Muscle of leg (tissue), 11 donors: ENCODE data around the gene AKIRIN1. TPM values are rescaled to one million over a fixed set of nuclear protein-coding genes. Genes with fewer than 3 reads are reported as not detected.
"Not testable (repeated sequence)": the region's sequence is repeated elsewhere in the genome, so short reads cannot be mapped to it uniquely, and the experiment has no call there.

ENCODE experiments used
- DNase-seq: peaks from one replicate; pipeline ENCODE4 v3.0.0; 2013
- H3K27ac ChIP-seq: one replicate; pipeline ENCODE4 v1.5.1; 2013; ENCODE audit warnings: mild to moderate bottlenecking, low read length, control low read depth
- H3K27me3 ChIP-seq: one replicate; pipeline ENCODE4 v1.6.1; 2013; ENCODE audit warnings: low read length; ENCODE audit not compliant: control insufficient read depth, insufficient read depth
- H3K36me3 ChIP-seq: one replicate; pipeline ENCODE4 v1.6.1; 2013; ENCODE audit warnings: low read length; ENCODE audit not compliant: control insufficient read depth, insufficient read depth
- H3K4me1 ChIP-seq: one replicate; pipeline ENCODE4 v1.6.1; 2013; ENCODE audit warnings: low read length; ENCODE audit not compliant: control insufficient read depth, insufficient read depth
- H3K4me3 ChIP-seq: one replicate; pipeline ENCODE4 v1.5.1; 2013; ENCODE audit warnings: low read length, control low read depth
- H3K9me3 ChIP-seq: replicated peaks from 2 replicates; pipeline ENCODE4 v1.6.1; 2013; ENCODE audit warnings: low read depth, low read length; ENCODE audit not compliant: control insufficient read depth
- WGBS: methylation state at CpG from one replicate; pipeline ENCODE4 v1.1.5; 2013; ENCODE audit warnings: missing lambda C conversion rate; ENCODE audit not compliant: insufficient coverage; 5-methylcytosine and 5-hydroxymethylcytosine counted together
- polyA plus RNA-seq, 8 donors: library from polyadenylated mRNA; unstranded; fragments of 120-200 nt; gene quantifications; one replicate each; pipeline versions ENCODE4 v1.2.1 to v1.2.3, GENCODE V29; 2013; ENCODE audit warnings: inconsistent platforms in 1 of 8, low replicate concordance in 1 of 8; ENCODE audit not compliant: insufficient read length in 8 of 8, insufficient read depth in 1 of 8
- total RNA-seq: library from RNA; stranded (reverse); fragments of 120-200 nt; gene quantifications from one replicate; pipeline ENCODE4 v1.2.4, GENCODE V29; 2013

The AKIRIN1 gene
- total and polyA plus RNA-seq, 9 donors: 21.4 to 44.1 (median 38.2) TPM

DNA sequence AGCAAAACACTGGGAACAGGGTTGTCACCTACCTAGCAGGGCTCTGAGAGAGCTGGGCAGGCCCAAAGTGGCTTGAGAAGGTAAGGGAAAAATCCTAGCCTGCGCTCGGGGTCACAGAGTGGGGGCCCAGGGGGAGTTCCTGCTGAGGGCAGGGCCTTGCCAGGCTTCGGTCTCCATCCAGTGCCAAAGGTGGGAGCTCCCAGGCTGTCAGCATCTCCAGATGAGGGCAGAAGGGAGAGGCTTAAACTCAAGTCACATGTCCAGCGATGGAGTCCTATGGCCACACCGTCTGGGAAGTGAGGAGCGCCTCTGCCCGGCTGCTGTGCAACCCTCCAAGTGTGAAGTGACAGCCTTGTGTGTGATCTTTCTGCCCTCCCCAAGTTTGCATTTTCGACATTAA lies 23.9 kb downstream of the AKIRIN1 start:
- 75% methylated on average over 7 of the region's 8 CpGs for WGBS
- DNase-seq, H3K4me1 ChIP-seq, H3K27me3 ChIP-seq, H3K9me3 ChIP-seq, H3K27ac ChIP-seq, H3K4me3 ChIP-seq: not testable (repeated sequence)
- peaks cover 20% of the 10 kb centered on the region for H3K36me3 ChIP-seq

DNA sequence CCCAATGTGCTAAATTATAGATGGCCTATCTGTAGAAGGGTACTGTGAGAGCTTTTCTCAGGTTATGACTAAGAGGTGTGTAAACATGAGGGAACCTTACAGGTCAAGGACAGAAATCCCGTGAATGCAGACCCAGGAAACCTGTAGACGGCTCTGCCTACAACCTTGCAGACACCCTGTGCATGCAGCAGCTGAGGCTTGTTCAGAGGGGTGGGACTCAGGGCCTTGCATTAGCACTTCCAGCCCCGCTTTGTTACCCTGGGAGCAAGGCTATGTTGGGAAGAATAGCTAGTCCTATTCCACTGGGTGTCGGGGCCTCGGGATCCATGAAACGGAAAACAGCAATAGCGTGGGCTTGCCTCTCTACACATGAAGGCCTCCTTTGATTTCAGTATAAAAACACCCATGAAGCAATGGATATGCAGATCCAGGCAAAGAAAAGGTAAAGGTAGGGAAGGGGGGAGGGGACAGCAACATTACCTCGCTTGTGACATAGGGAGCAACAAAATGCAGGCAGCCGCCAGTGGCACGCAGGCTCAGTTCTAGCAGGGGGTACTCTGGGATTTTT lies 25.6 kb downstream of the AKIRIN1 start:
- H3K9me3 ChIP-seq: no peaks in the 10 kb centered on the region
- WGBS: 72% methylated on average over 2 of the region's 10 CpGs

DNA sequence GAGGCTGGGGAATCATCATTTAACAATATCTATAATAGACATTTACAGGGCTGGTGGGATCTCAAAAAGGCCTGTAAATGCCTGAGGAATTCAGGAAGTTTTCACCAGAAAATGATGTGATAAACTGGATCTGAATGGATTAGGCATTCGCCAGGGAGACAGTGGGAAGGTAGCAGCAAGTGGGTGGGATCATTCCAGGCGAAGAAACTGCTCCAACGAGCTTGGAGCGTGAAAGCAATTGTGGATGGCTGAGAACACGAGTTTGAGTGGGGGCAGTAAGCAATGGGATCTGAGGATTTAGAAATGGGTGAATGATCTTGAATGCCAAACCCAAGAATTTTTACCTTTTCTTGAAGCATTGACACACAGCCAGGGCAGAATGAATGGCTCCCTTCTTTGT lies 26.2 kb downstream of the AKIRIN1 start:
- Histone ChIP-seq H3K4me1 (no peaks in the 10 kb centered on the region), H3K27ac (no peak overlapping the region), H3K9me3 (no peaks in the 10 kb centered on the region), H3K27me3 (no peaks in the 10 kb centered on the region), H3K36me3 (peaks cover 6% of the 10 kb centered on the region), H3K4me3 (no peak overlapping the region)
- DNase-seq: no peak
- 76% methylated on average over 4 of the region's 5 CpGs for WGBS

More for the DNA sequence above, 25.6 kb downstream of the AKIRIN1 start:
- H3K27ac ChIP-seq: no peak overlapping the region
- peaks cover 6% of the 10 kb centered on the region for H3K36me3 ChIP-seq
- H3K4me1 ChIP-seq: no peaks in the 10 kb centered on the region
- H3K27me3 ChIP-seq: no peaks in the 10 kb centered on the region
- H3K4me3 ChIP-seq: no peak overlapping the region
- DNase-seq: no peak

DNA sequence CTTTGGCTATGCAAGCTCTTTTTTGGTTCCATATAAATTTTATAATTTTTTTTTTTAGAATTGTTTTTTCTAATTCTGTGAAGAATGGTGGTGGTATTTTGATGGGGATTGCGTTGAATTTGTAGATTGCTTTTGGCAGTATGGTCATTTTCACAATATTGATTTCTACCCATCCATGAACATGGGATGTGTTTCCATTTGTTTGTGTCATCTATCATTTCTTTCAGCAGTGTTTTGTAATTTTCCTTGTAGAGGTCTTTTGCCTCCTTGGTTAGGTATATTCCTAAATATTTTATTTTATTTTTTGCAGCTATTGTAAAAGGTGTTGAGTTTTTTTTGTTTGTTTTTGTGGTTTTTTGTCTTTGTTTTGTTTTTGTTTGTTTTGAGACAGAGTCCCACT lies 29.4 kb downstream of the AKIRIN1 start:
- DNase-seq, H3K4me1 ChIP-seq, H3K36me3 ChIP-seq, H3K4me3 ChIP-seq, H3K9me3 ChIP-seq, H3K27ac ChIP-seq, H3K27me3 ChIP-seq: not testable (repeated sequence)
- no CpG with 5 or more reads among the region's 1 CpG for WGBS

DNA sequence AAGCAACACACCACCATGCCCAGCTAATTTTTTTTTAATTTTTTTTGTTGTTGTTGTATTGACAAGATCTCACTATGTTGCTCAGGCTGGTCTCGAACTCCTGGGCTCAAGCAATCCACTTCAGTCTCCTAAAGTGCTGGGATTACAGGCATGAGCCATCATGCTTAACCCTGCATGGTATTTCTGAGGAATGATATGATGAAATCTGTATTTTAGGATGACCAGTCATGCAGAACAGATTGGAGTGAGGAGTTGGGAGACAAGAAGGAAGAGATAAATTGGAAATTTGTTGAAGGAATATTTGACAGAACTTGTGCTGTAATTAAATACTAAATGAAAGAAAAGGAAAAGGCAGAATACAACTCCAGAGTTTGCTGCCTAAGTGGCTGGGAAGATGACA lies 30.4 kb downstream of the AKIRIN1 start:
- DNase-seq: no peak
- Histone ChIP-seq H3K4me1 (peaks cover 7% of the 10 kb centered on the region), H3K27me3 (no peaks in the 10 kb centered on the region), H3K27ac (no peak overlapping the region), H3K4me3 (no peak overlapping the region), H3K36me3 (no peaks in the 10 kb centered on the region), H3K9me3 (no peaks in the 10 kb centered on the region)
- no CpG with 5 or more reads among the region's 1 CpG for WGBS

DNA sequence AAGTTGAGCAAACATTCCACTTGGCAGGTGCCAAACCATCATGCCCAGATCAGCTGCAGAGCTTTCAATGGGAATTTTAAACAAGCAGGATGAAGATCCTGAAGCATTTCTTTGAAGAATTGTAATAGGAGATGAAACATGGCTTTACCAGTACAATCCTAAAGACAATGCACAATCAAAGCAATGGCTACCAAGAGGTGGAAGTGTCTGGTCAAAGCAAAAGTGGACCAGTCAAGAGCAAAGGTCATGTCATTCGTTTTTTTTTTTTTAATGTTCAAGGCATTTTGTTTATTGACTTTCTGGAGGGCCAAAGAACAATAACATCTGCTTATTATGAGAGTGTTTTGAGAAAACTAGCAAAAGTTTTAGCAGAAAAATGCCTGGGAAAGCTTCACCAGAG lies 32.1 kb downstream of the AKIRIN1 start:
- H3K27ac ChIP-seq: no peak overlapping the region
- H3K9me3 ChIP-seq: no peaks in the 10 kb centered on the region
- peaks cover under 1% of the 10 kb centered on the region for H3K36me3 ChIP-seq
- DNase-seq: no peak
- WGBS: no CpG with 5 or more reads among the region's 1 CpG
- no peaks in the 10 kb centered on the region for H3K27me3 ChIP-seq
- H3K4me3 ChIP-seq: no peak overlapping the region
- peaks cover 9% of the 10 kb centered on the region for H3K4me1 ChIP-seq

DNA sequence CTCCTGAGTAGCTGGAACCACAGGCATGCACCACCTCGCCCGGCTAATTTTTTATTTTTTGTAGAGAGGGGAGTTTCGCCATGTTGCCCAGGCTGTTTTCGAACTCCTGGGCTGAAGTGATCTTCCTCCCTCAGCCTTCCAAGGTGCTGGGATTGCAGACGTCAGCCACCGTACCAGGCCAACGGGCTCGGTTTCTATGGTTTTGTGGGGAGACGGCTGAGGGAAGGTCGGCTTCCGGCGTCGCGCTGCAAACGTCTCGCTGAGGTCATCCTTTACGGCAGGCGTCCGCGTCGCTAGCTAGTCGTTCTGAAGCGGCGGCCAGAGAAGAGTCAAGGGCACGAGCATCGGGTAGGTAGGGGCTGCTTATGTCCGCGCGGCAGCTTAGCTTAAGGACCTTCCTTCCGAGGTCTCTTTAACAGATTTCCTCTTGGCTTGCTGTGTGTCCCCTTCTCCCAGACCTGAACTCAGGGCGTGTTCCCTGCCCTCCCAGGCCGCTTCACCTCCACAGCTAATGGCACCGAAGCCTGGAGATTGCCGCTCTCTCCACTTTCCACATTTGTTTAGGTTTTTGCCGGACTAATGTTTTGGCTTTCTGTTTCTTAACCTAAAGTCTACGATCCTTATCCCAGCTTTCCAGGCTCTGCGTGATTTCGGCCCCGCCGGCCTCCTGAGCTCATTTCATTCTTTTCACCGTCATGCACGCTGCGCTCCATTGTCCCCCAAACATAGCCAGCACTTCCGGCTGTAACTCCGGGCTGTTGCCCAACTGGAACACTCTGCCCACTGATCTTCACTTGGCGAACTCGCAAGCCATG lies 35.2 kb downstream of the AKIRIN1 start, which contains the start of gene NDUFS5:
NDUFS5 (plus strand) TSS at position 300 of the 815 bp plus-strand sequence. CDS start 2,375 bp downstream, outside the sequence.
- 1% methylated on average over 45 of the region's 47 CpGs for WGBS
- peaks cover 23% of the 10 kb centered on the region for H3K36me3 ChIP-seq

DNA sequence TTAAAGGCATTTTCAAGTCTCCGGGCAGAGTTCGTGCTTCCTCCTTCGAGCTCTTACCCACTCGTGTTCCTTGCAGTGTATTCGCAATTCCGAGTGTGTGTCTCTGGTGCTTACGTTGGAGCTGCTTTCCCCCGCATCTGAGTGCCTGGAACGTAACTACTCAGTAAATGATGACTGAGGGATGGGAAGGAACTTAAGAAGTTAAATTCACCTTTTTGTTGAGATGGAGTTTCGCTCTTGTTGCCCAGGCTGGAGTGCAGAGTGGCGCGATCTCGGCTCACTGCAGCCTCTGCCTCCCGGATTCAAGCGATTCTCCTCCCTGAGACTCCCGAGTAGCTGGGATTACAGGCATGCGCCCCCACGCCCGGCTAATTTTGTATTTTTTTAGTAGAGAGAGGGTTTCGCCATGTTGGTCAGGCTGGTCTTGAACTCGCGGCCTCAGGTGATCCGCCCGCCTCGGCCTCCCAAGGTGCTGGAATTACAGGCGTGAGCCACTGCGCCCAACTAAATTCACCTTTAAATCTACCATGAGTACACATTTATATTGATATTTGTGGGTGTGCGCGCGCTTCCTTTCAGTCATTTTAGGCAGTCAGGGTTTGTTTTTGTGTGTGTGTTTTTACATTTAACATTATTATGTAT lies 35.9 kb downstream of the AKIRIN1 start:
- no peak for DNase-seq
- no peaks in the 10 kb centered on the region for H3K27me3 ChIP-seq
- H3K36me3 ChIP-seq: peaks cover 26% of the 10 kb centered on the region
- peak overlapping the region; percentile 99 for H3K27ac ChIP-seq
- 1% methylated on average over 10 of the region's 30 CpGs for WGBS
- H3K9me3 ChIP-seq: no peaks in the 10 kb centered on the region
- H3K4me1 ChIP-seq: peaks cover 9% of the 10 kb centered on the region
- peak overlapping the region; percentile 84 for H3K4me3 ChIP-seq

More for the DNA sequence above, 35.2 kb downstream of the AKIRIN1 start, which contains the start of gene NDUFS5:
- peak; percentile 97 for DNase-seq
- no peaks in the 10 kb centered on the region for H3K27me3 ChIP-seq
- peak within 1 kb of the TSS; percentile 99 for H3K27ac ChIP-seq
- H3K4me1 ChIP-seq: peaks cover 9% of the 10 kb centered on the region
- no peaks in the 10 kb centered on the region for H3K9me3 ChIP-seq
- H3K4me3 ChIP-seq: peak within 1 kb of the TSS; percentile 84

DNA sequence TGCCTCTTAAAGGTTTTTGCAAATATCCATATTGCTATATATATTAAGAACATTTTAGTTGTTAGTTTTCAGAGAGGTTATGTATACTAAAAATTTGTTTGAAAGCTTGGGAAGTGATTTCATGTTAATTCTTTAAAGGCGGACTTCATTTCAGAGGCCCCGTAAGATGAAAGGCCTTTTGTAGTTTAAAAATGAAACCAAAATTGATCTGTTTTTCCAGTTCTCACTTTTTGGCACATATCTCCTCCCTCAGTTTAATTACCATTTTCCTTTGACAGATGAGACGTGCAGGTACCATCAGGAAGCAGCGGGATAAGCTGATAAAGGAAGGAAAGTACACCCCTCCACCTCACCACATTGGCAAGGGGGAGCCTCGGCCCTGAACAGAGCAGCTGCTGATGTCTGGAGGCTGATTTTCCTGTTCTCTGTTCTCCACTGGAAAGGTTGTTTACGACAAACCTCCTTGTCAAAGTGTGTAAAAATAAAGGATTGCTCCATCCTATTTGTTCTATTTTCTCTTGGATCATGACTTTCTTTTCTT lies 43.1 kb downstream of the AKIRIN1 start:
- no peak for DNase-seq
- Histone ChIP-seq H3K27ac (no peak overlapping the region), H3K9me3 (no peaks in the 10 kb centered on the region), H3K36me3 (peaks cover 59% of the 10 kb centered on the region), H3K27me3 (no peaks in the 10 kb centered on the region), H3K4me1 (no peaks in the 10 kb centered on the region), H3K4me3 (no peak overlapping the region)
- WGBS: no CpG with 5 or more reads among the region's 6 CpGs

DNA sequence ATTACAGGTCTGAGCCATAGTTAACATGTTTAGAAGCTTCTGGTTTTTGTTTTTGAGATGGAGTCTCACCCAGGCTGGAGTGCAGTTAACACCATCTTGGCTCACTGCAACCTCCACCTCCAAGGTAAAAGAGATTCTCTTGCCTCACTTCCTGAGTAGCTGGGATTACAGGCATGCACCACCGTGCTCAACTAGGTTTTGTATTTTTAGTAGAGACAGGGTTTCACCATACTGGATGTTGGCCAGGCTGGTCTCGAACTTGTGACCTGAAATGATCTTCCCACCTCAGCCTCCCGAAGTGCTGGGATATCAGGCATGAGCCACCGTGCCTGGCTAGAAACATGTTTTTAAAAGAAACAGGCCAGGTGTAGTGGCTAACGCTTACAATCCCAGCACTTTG lies 45.6 kb downstream of the AKIRIN1 start:
- Histone ChIP-seq H3K27ac (no peak overlapping the region), H3K36me3 (peaks cover 51% of the 10 kb centered on the region)

More for the DNA sequence above, 45.6 kb downstream of the AKIRIN1 start:
- 96% methylated on average over 5 of the region's 5 CpGs for WGBS
- H3K4me1 ChIP-seq: no peaks in the 10 kb centered on the region
- no peaks in the 10 kb centered on the region for H3K9me3 ChIP-seq
- no peak overlapping the region for H3K4me3 ChIP-seq
- no peaks in the 10 kb centered on the region for H3K27me3 ChIP-seq
- DNase-seq: no peak
